Stomach (tissue), 4 donors: Measurements from ENCODE around the gene SMYD3.

Source experiments
- CTCF ChIP-seq, 7 experiments: fragments of 450-650 bp in 4 of 7; fragments of 200-600 bp in 3 of 7; sonication (generic) in 3 of 7; IDR thresholded peaks; one replicate each; pipeline ENCODE4 v1.5.1; 2016 to 2019; ENCODE audit warnings: antibody characterized with exemption in 7 of 7, control low read depth in 2 of 7, mild to moderate bottlenecking in 1 of 7
- EP300 ChIP-seq: sonication (generic); formaldehyde crosslinking; IDR thresholded peaks from one replicate; pipeline ENCODE4 v1.6.1; 2017; ENCODE audit warnings: antibody characterized with exemption
- POLR2A ChIP-seq, 4 donors: fragments of 450-650 bp; IDR thresholded peaks; one replicate each; pipeline ENCODE4 v1.6.1; 2016; ENCODE audit warnings: antibody characterized with exemption in 4 of 4, control low read depth in 2 of 4, mild to moderate bottlenecking in 1 of 4, moderate library complexity in 1 of 4

- TF ChIP-seq CTCF (IDR thresholded peaks at IDR 0.05) (no peak), POLR2A (IDR thresholded peaks at IDR 0.05) (no peak), EP300 (no peak)
These were observed 764.2 kb downstream of the SMYD3 start for GRCh38 chr1:245742896-245743295.
